ENCODE results near the gene HIF3A. TPM values are rescaled to one million over a fixed set of nuclear protein-coding genes. Genes with fewer than 3 reads are reported as not detected.

HIF3A gene
- 54.6 and 56.8 TPM in 2 replicates for total RNA-seq
- polyA plus RNA-seq, result 145 and 149 TPM in 2 replicates

- Histone ChIP-seq H3K9me3 (ENCODE audit: low read depth) (no peaks in the 10 kb centered on the region), H3K4me3 (peak within 1 kb of the TSS; percentile 32), H3K27ac (peak within 1 kb of the TSS; percentile 99), H2AFZ (peak within 1 kb of the TSS; percentile 53), H4K20me1 (ENCODE audit: insufficient read depth, poor library complexity, severe bottlenecking) (no peaks in the 10 kb centered on the region), H3K27me3 (no peaks in the 10 kb centered on the region), H3K36me3 (replicated peaks; ENCODE audit: insufficient read depth, low read depth) (no peaks in the 10 kb centered on the region), H3K79me2 (peaks cover 18% of the 10 kb centered on the region), H3K4me2 (peak within 1 kb of the TSS; percentile 94), H3K9me2 (replicated peaks; ENCODE audit: insufficient read depth) (no peaks in the 10 kb centered on the region), H3K4me1 (ENCODE audit: insufficient read depth) (peaks cover 48% of the 10 kb centered on the region)
- no peak for TF ChIP-seq EZH2phosphoT487 (IDR thresholded peaks at IDR 0.05; ENCODE audit: low read depth, severe bottlenecking, unreplicated experiment)
- no peak for TF ChIP-seq CTCF (IDR thresholded peaks at IDR 0.05; ENCODE audit: poor library complexity)
- TF ChIP-seq EZH2 (IDR thresholded peaks at IDR 0.05; ENCODE audit: borderline replicate concordance), result no peak
- peak; percentile 97 for DNase-seq (ENCODE audit: low spot score)
- 2% methylated on average over 32 of the region's 46 CpGs for WGBS (ENCODE audit: low lambda C conversion rate, missing lambda C conversion rate)
These were observed at the start of gene HIF3A for GRCh38 chr19:46296722-46297461. HIF3A (plus strand) TSS chr19:46297042; CDS start chr19:46297077, 35 bp downstream.

GRCh38 chr19:46250076-46250735, 46.6 kb upstream of the HIF3A start:
- H3K27ac ChIP-seq, result no peak overlapping the region

GRCh38 chr19:46251416-46251815, 45.4 kb upstream of the HIF3A start:
- no peak for TF ChIP-seq EZH2phosphoT487 (IDR thresholded peaks at IDR 0.05; ENCODE audit: low read depth, severe bottlenecking, unreplicated experiment)
- TF ChIP-seq EZH2 (IDR thresholded peaks at IDR 0.05; ENCODE audit: borderline replicate concordance), result no peak
- no peak for TF ChIP-seq CTCF (IDR thresholded peaks at IDR 0.05; ENCODE audit: poor library complexity)
- Histone ChIP-seq H3K79me2 (no peaks in the 10 kb centered on the region), H3K9me3 (ENCODE audit: low read depth) (no peaks in the 10 kb centered on the region), H3K27ac (no peak overlapping the region), H3K4me3 (no peak overlapping the region), H3K27me3 (peaks cover 13% of the 10 kb centered on the region), H3K4me1 (ENCODE audit: insufficient read depth) (no peaks in the 10 kb centered on the region), H2AFZ (no peak overlapping the region), H3K4me2 (no peak overlapping the region), H3K36me3 (replicated peaks; ENCODE audit: insufficient read depth, low read depth) (no peaks in the 10 kb centered on the region), H4K20me1 (ENCODE audit: insufficient read depth, poor library complexity, severe bottlenecking) (no peaks in the 10 kb centered on the region), H3K9me2 (replicated peaks; ENCODE audit: insufficient read depth) (no peaks in the 10 kb centered on the region)
- DNase-seq (ENCODE audit: low spot score), result no peak
- 79% methylated on average over 5 of the region's 5 CpGs for WGBS (ENCODE audit: low lambda C conversion rate, missing lambda C conversion rate)

More at GRCh38 chr19:46250076-46250735, 46.6 kb upstream of the HIF3A start:
- Histone ChIP-seq H3K9me3 (ENCODE audit: low read depth) (no peaks in the 10 kb centered on the region), H3K4me3 (no peak overlapping the region), H3K27me3 (peaks cover 15% of the 10 kb centered on the region), H3K4me1 (ENCODE audit: insufficient read depth) (no peaks in the 10 kb centered on the region), H3K36me3 (replicated peaks; ENCODE audit: insufficient read depth, low read depth) (no peaks in the 10 kb centered on the region), H2AFZ (no peak overlapping the region), H3K4me2 (no peak overlapping the region), H4K20me1 (ENCODE audit: insufficient read depth, poor library complexity, severe bottlenecking) (no peaks in the 10 kb centered on the region), H3K79me2 (no peaks in the 10 kb centered on the region), H3K9me2 (replicated peaks; ENCODE audit: insufficient read depth) (no peaks in the 10 kb centered on the region)
- no peak for DNase-seq (ENCODE audit: low spot score)
- TF ChIP-seq EZH2phosphoT487 (IDR thresholded peaks at IDR 0.05; ENCODE audit: low read depth, severe bottlenecking, unreplicated experiment) (no peak), CTCF (IDR thresholded peaks at IDR 0.05; ENCODE audit: poor library complexity) (no peak)
- WGBS (ENCODE audit: low lambda C conversion rate, missing lambda C conversion rate), result 77% methylated on average over 3 of the region's 3 CpGs

Measured in hepatocyte (in vitro differentiated cells).